HepG2 (cell line): ENCODE measurements around the gene PRSS36. TPM values are rescaled to one million over a fixed set of nuclear protein-coding genes. Genes with fewer than 3 reads are reported as not detected.
A peak's percentile ranks its signal among the peaks of the same experiment; 100 is the strongest.

ENCODE experiments used
- HIC2 ChIP-seq: sonication (generic); formaldehyde crosslinking; IDR thresholded peaks from 2 replicates; pipeline ENCODE4 v1.9.0; 2022; ENCODE audit warnings: low read depth, missing genetic modification reagents
- HOXA3 ChIP-seq: sonication (generic); formaldehyde crosslinking; IDR thresholded peaks from 2 replicates; pipeline ENCODE4 v1.5.0; 2020; ENCODE audit warnings: missing genetic modification reagents
- KDM4B ChIP-seq: sonication (generic); formaldehyde crosslinking; IDR thresholded peaks from 2 replicates; pipeline ENCODE4 v1.4.0; 2020; ENCODE audit warnings: missing genetic modification reagents
- PRDM10 ChIP-seq: sonication (generic); formaldehyde crosslinking; IDR thresholded peaks from 2 replicates; pipeline ENCODE4 v1.4.0; 2020; ENCODE audit warnings: low read depth, missing genetic modification reagents
- PRPF4 ChIP-seq: fragments of 200-400 bp; formaldehyde crosslinking; IDR thresholded peaks from 2 replicates; pipeline ENCODE4 v1.6.1; 2016; ENCODE audit warnings: low read length, low read depth; ENCODE audit not compliant: poor library complexity, severe bottlenecking
- SOX5 ChIP-seq: IDR thresholded peaks from 2 replicates; pipeline ENCODE4 v1.6.1; 2016; ENCODE audit warnings: borderline replicate concordance
- STAT6 ChIP-seq: sonication (generic); formaldehyde crosslinking; IDR thresholded peaks from 2 replicates; pipeline ENCODE4 v1.4.0; 2020; ENCODE audit warnings: missing genetic modification reagents, mild to moderate bottlenecking, borderline replicate concordance
- TCF12 ChIP-seq, 2 experiments: fragments of 450-650 bp in 1 of 2; sonication (generic) in 1 of 2; formaldehyde crosslinking in 1 of 2; IDR thresholded peaks; 2 replicates each; pipeline versions ENCODE4 v1.6.1 to v1.8.0; 2017 to 2022; ENCODE audit warnings: antibody characterized with exemption in 1 of 2, mild to moderate bottlenecking in 1 of 2, missing genetic modification reagents in 1 of 2, moderate library complexity in 1 of 2
- ZBTB37 ChIP-seq: sonication (generic); formaldehyde crosslinking; IDR thresholded peaks from 2 replicates; pipeline ENCODE4 v1.4.0; 2020; ENCODE audit warnings: mild to moderate bottlenecking, missing genetic modification reagents
- ZBTB39 ChIP-seq: sonication (generic); formaldehyde crosslinking; IDR thresholded peaks from 2 replicates; pipeline ENCODE4 v1.5.0; 2020; ENCODE audit warnings: missing genetic modification reagents
- ZC3H4 ChIP-seq: sonication (generic); formaldehyde crosslinking; IDR thresholded peaks from 2 replicates; pipeline ENCODE4 v1.4.0; 2020; ENCODE audit warnings: missing genetic modification reagents, borderline replicate concordance
- ZNF441 ChIP-seq: sonication (generic); formaldehyde crosslinking; IDR thresholded peaks from 2 replicates; pipeline ENCODE4 v1.7.0; 2021; ENCODE audit warnings: missing genetic modification reagents, borderline replicate concordance
- ZNF672 ChIP-seq: sonication (generic); formaldehyde crosslinking; IDR thresholded peaks from 2 replicates; pipeline ENCODE4 v1.8.1; 2022; ENCODE audit warnings: missing genetic modification reagents
- ZNF768 ChIP-seq: sonication (generic); formaldehyde crosslinking; IDR thresholded peaks from 2 replicates; pipeline ENCODE4 v1.4.0; 2020; ENCODE audit warnings: missing genetic modification reagents
- ZNF841 ChIP-seq: sonication (generic); formaldehyde crosslinking; IDR thresholded peaks from 2 replicates; pipeline ENCODE4 v1.8.1; 2023; ENCODE audit warnings: missing genetic modification reagents, borderline replicate concordance
- polyA plus RNA-seq, 8 experiments: library from polyadenylated mRNA; depleted of rRNA in 3 of 8; stranded (reverse) in 7 of 8; unstranded in 1 of 8; fragments of >200 nt; fragmentation: Illumina TruSeq in 4 of 8; extraction: Trizol in 4 of 8; gene quantifications; 2 replicates each; pipeline versions ENCODE4 v1.2.1 to v1.2.3, GENCODE V29; 2011 to 2016; ENCODE audit warnings: low read depth in 4 of 8, missing spikeins in 1 of 8, mixed read lengths in 1 of 8; ENCODE audit not compliant: insufficient read depth in 1 of 8
- total RNA-seq, 5 experiments: library from RNA; depleted of rRNA; stranded (reverse); fragments of >200 nt; fragmentation: Illumina TruSeq; extraction: Trizol; gene quantifications; 2 replicates each; pipeline ENCODE4 v1.2.3, GENCODE V29; 2016; ENCODE audit warnings: low read depth in 1 of 5

The PRSS36 gene
- total and polyA plus RNA-seq, 2 of the 13 experiments (the other 11 are each of a cell fraction or from before 2014, with no cell fraction given) = 1.5 to 2.1 TPM

- TF ChIP-seq ZNF768 (CRISPR knock-in tag) (peak; percentile 74), HOXA3 (CRISPR knock-in tag) (peak; percentile 72; the same call in 1 of the 2 replicates), ZNF441 (CRISPR knock-in tag) (no peak; the same call in 1 of the 2 replicates), ZC3H4 (CRISPR knock-in tag) (no peak), PRPF4 (no peak), ZNF672 (CRISPR knock-in tag) (no peak), HIC2 (CRISPR knock-in tag) (peak; percentile 97), ZNF841 (no peak), KDM4B (CRISPR knock-in tag) (peak; percentile 51; the same call in 1 of the 2 replicates), ZBTB37 (CRISPR knock-in tag) (no peak; the same call in 1 of the 2 replicates), TCF12 (IDR thresholded peaks at IDR 0.05) (no peak), TCF12 (CRISPR knock-in tag; IDR thresholded peaks at IDR 0.05) (no peak), STAT6 (CRISPR knock-in tag) (no peak), ZBTB39 (CRISPR knock-in tag) (no peak), SOX5 (peak; percentile 57; the same call in 1 of the 2 replicates), PRDM10 (CRISPR knock-in tag) (peak; percentile 85; the same call in 1 of the 2 replicates)
Measured at GRCh38 chr16:31142109-31143010, 7.5 kb downstream of the PRSS36 start (continued).
